HG03378 (cell line): ENCODE measurements around the gene GUCY2D.
"Not testable (repeated sequence)": the region's sequence is repeated elsewhere in the genome, so short reads cannot be mapped to it uniquely, and the experiment has no call there.

Source experiments
- ATAC-seq: cut with Tn5 transposase; IDR thresholded peaks from one replicate; pipeline ENCODE4 v1.9.1; 2021; ENCODE audit warnings: mild to moderate bottlenecking, moderate library complexity; ENCODE audit not compliant: unreplicated experiment

Gene GUCY2D

DNA sequence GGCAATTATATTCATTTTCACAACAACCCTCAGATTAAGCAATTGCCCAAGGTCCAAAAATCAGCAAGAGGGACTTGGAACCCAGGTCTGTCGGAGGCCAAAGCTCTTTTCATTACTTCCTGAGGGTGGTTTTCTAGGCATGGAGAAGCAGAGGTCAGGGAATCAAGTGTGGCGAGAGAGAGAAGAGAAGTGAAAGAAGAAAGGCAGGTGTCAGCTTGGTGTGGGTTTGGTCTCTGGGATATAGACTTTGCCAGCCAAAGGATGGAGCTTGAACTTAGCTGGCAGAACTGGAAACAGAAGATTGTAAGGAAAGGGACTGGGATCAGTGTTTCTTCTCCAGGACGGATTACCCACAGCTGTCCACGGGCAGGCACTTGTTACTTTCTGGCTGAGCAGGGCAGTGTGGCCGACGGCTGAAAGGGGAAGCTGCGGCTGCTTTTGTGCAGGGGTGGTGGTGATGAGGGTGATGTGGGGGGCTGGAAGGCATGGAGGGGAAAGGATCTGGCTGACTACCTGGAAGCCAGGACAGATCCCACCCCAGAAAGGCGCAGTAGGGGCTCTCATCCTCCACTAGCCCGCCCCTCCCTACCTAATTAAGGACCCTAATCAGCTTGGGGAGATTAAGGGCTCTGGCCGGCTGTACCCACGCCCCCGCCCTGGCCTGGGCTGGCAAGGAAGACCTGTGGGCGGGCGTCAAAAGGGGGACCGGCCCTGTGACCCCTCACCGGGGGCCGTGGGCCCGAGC, at the start of gene GUCY2D:
TSS of gene GUCY2D (plus strand) at position 640 of the 745 bp plus-strand sequence. CDS start 433 bp downstream, outside the sequence.
- ATAC-seq: no peak

GRCh38 chr17:7953266-7953665, 49.1 kb upstream of the GUCY2D start:
- ATAC-seq: not testable (repeated sequence)

DNA sequence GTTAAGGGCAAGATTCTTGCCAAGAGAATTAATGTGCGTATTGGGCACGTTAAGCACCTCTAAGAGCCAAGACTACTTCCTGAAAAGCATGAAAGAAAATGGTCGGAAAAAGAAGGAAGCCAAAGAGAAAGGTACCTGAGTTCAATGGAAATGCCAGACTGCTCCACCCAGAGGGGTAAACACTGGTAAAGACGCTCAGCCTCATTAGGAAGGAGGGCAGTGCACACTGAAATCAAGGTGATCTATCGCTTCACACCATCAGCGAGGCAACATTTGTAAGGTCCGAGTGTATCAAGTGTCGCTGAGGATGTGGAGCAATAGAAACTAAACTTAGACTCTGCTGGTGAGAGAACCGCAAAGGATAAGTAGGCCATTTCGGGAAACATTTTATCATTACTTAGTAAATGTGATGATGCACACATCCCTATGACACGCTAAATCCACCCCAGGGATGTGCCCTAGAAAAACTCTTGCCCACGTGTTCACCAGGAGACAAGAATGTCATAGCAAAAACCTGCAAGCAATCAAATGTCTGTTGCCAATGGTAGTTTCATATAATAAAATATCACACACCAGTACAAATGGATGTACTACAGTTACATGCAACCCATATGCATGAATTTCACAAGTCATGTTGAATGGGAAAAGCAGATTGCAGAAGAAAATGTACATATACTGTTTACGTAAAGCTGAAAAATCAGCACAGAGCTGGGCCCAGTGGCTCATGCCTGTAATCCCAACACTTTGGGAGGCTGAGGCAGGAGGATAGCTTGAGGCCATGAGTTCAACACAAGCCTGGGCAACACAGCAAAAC, 46.8 kb upstream of the GUCY2D start:
- ATAC-seq: no peak

- ATAC-seq: no peak
Observed at GRCh38 chr17:7956228-7956965, 46.0 kb upstream of the GUCY2D start.

- ATAC-seq: no peak
Observed at GRCh38 chr17:7959503-7960253, 42.7 kb upstream of the GUCY2D start.

GRCh38 chr17:7961421-7961820, 41.0 kb upstream of the GUCY2D start:
- ATAC-seq: no peak

GRCh38 chr17:7967751-7968150, 34.7 kb upstream of the GUCY2D start:
- ATAC-seq: no peak

- ATAC-seq: no peak
Observed at GRCh38 chr17:7969433-7969832, 33.0 kb upstream of the GUCY2D start.

DNA sequence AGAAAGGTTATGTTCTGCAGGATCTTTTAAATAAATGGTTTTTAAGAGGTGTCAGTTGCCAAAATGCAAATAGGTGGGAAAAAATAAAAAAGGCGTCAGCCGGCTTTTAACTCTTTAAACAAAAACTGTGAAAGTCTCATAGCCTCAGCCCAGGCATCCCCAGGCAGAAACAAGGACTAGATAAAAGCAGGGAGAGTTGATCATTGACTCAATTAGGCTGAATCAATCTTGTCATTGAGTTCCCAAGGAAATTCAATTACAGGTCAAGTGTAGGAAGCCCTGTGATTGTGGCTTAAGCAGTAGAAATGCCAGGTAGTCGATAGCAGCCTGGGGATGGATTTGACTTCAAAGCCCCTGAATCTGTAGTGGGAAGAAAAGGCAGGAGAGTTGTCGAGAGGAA, 30.8 kb upstream of the GUCY2D start:
- no peak for ATAC-seq

DNA sequence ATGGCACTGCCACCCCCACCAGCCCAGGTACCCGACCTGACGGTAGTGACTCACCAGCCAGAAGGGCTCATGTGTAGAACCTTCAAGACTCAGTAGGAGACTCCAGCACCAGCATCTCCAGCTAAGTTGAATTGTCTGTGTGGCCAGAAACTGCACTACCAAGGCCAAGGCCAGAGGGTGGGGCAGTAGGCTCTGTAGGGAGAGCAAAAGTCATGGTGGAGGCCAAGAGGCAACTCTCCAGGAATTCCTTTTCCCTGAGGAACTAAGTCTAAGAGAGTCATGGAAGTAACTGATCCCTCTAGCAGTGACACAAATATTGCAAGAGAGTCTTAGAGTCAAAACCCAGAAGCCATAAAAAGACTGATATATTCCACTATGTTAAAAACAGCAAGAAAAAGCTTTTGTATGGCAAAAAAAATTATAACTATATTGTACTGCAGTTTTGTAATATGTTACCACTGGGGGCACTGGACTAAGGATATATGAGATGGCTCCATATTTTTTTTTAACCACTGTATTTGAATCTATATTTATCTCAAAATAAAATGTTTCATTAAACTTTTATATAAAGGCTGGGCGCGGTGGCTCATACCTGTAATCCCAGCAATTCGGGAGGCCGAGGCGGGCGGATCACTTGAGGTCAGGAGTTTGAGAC, 30.2 kb upstream of the GUCY2D start:
- no peak for ATAC-seq

DNA sequence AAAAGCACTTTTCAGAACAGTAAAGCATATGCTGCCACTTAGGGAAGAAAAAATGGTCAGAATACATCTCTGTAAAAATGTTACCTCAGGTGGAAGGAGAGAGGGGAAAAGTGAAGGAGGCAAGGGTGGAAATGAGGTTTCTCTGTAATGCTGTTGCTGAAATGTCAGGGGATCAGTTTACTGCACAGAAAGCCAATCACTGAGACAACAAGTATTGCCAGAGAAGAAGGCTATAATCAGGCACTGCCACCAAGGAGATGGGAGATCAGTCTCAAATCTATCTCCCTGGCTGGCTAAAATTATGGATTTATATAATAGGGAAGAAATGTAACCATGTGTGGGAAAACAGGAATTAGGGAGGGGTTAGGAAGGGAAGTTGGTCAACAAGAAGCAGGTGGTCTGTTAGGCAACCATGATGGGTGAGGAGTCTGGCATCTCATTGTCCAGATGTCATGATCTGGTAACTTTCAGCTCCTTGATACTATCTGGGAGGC, 27.7 kb upstream of the GUCY2D start:
- no peak for ATAC-seq

DNA sequence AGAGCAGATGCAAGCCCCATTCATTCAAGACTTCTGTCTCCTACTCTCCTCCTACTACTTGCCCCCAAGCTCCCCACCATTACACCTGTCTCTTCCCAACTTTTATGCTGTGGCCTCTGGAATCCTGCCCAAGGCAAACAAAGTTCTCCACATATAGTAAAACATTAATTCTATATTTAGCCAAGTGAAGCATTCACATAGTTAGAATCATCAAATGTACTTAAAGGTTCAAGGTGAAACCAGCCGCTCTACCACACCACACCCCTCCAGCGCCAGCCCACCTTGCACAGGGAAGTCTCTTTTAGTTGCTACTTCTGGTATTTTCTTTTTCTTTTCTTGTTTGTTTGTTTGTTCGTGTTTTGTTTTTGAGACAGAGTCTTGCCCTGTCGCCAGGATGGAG, 25.4 kb upstream of the GUCY2D start:
- no peak for ATAC-seq

DNA sequence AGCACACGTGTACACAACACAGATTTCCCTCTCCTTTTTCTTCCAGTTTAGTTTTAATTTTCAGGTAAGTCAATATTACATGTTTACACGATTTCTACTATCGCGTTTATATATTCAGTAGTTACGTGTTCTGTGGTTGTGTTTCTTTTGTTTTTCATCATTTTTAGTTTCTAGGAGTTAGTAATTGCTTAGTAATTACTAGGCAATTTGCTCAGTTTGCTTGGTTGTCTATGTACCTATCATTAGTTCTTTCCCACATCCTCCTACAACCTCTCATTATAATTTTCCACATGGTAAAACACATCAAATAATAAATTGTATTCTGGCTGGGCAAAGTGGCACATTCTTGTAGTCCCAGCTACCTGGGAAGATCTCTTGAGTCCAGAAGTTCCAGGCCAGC, 24.6 kb upstream of the GUCY2D start:
- no peak for ATAC-seq

GRCh38 chr17:7982173-7982572, 20.2 kb upstream of the GUCY2D start:
- no peak for ATAC-seq

DNA sequence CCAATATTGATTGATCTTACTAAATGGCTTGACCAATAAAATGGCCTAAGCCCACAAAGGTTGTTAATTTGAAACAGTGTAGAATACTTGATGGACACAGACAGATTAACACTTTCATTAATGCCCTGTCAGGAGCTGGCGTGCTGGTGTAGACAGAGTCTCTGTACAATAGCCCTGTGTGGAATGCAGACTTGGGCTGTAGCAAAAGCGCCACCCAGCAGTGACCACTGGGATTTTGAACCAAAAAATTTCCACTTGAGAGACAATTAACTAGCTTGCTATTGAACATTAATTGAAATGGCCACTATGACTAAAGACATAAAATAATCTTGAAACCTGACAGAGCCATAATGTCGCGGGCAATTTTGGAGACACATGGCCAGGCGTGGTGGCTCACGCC, 19.7 kb upstream of the GUCY2D start:
- ATAC-seq: no peak

- ATAC-seq: no peak
Observed at GRCh38 chr17:7984904-7985303, 17.5 kb upstream of the GUCY2D start.

- no peak for ATAC-seq
Observed at GRCh38 chr17:7987112-7987893, 15.1 kb upstream of the GUCY2D start.

DNA sequence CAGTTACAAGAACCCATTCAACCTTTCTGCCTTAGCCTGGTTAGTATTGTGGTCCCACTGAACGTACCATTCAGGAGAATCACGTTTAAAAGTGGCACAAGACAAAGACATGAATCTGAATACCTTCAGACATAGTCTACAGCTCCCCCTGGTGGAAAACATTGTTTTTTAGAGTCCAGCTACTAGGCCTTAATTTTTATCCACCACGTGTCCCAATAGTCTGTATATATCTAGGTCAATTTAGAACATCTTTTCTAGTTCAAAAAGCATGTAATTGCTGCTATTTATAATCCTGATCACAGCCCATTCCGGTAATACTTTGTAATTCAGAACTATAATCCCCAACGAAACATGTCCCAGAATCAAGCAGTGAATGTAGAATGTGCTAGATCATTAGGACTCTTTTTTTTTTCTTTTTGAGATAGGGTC, 13.7 kb upstream of the GUCY2D start:
- no peak for ATAC-seq
